ENCODE measurements around the gene CPS1.

CPS1 gene

GRCh38 chr2:210722092-210722491 lies 165.7 kb downstream of the CPS1 start:
- H4K20me1 ChIP-seq (ENCODE audit: insufficient read depth) = no peaks in the 10 kb centered on the region
- no peak overlapping the region for H3K4me2 ChIP-seq
- H2AFZ ChIP-seq (ENCODE audit: low read depth) = no peak overlapping the region
- H3K4me3 ChIP-seq (IDR thresholded peaks at IDR 0.05; ENCODE audit: insufficient read depth, low read depth, low read length) = no peak overlapping the region
- no peaks in the 10 kb centered on the region for H3K36me3 ChIP-seq (ENCODE audit: insufficient read depth)
- H3K27ac ChIP-seq = no peak overlapping the region
- TF ChIP-seq CTCF (conservative IDR thresholded peaks at IDR 0.05; ENCODE audit: low read depth, low read length) = no peak
- H3K9ac ChIP-seq = no peak overlapping the region
- H3K79me2 ChIP-seq (ENCODE audit: insufficient read depth, low read depth) = no peaks in the 10 kb centered on the region
- peaks cover 3% of the 10 kb centered on the region for H3K4me1 ChIP-seq (ENCODE audit: low read depth, poor library complexity, severe bottlenecking)
- no peaks in the 10 kb centered on the region for H3K27me3 ChIP-seq (ENCODE audit: insufficient read depth, low read depth)

GRCh38 chr2:210727549-210727948 lies 171.2 kb downstream of the CPS1 start:
- no peak overlapping the region for H3K9ac ChIP-seq
- no peak for TF ChIP-seq CTCF (conservative IDR thresholded peaks at IDR 0.05; ENCODE audit: low read depth, low read length)
- H3K27ac ChIP-seq = no peak overlapping the region
- no peaks in the 10 kb centered on the region for H3K27me3 ChIP-seq (ENCODE audit: insufficient read depth, low read depth)
- H2AFZ ChIP-seq (ENCODE audit: low read depth) = no peak overlapping the region
- H3K79me2 ChIP-seq (ENCODE audit: insufficient read depth, low read depth) = no peaks in the 10 kb centered on the region
- H3K4me1 ChIP-seq (ENCODE audit: low read depth, poor library complexity, severe bottlenecking) = peaks cover 13% of the 10 kb centered on the region
- H3K4me3 ChIP-seq (IDR thresholded peaks at IDR 0.05; ENCODE audit: insufficient read depth, low read depth, low read length) = no peak overlapping the region
- H4K20me1 ChIP-seq (ENCODE audit: insufficient read depth) = no peaks in the 10 kb centered on the region
- H3K4me2 ChIP-seq = peak overlapping the region; percentile 11; the same call in 1 of the 2 replicates
- H3K36me3 ChIP-seq (ENCODE audit: insufficient read depth) = no peaks in the 10 kb centered on the region

Data from KMS-11 (cell line).